Activated CD4-positive, CD25-positive, alpha-beta regulatory T cell (primary cell): ENCODE measurements around the gene EXTL1.
A peak's percentile ranks its signal among the peaks of the same experiment; 100 is the strongest.
"Not testable (repeated sequence)": the region's sequence is repeated elsewhere in the genome, so short reads cannot be mapped to it uniquely, and the experiment has no call there.

Experiments used
- DNase-seq, 4 experiments: peaks; one replicate each; lab custom pipeline; 2025; lab: John Stamatoyannopoulos, UW

Gene EXTL1

DNA sequence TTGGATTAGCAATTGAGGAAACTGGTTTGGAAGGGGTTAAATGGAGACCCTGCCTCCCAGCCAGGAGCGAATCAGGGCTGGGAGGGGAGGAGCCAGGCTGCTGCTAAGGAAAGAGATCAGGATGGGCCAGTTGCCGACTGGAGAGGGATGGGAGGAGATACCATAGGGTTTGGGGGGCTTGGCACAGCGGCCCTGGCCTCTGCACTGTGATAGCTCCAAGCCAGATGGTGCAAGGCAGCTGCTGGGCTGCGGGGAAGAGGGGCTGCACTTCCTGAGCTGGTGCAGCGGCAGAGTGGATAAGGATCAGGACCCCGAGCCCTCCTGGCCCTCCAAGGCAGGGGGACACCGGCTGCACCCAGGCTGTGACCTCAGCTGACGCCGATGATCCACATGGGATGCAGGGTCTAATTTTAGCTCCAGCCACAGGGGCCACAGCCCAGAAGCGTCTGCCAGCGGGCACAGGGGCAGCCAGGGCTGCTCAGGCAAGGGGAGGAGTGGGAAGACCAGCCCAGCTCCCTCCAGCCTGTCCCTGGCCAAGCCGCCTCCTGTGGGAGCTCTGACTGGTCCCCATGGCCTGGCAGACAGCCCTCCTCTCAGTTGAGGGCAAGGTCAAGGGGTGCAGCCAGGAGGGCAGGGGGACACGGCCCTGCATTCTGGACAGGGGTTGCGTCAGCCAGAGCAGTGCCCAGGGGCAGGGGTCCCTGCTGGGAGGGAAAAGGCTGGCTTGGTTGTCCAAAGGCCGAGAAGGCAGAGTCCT is at the start of gene EXTL1:
TSS of gene EXTL1 (plus strand) at position 129 of the 757 bp plus-strand sequence. CDS start 872 bp downstream, outside the sequence.
- no peak for DNase-seq

DNA sequence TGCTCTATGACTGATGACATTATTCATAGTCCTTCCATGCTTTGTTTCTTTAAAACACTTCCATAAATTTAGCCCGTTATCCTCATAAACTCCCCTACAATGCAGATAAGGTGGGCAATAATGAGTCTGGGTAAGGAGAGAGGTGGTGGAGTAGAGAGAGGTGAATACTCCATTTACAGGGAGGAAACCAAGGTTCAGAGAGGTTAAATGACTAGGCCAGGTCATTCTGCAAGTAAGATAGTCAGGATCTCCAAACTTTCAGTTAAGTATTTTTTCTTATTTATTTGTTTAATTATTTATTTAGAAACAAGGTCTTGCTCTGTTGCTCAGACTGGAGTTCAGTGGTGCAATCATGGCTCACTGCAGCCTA is 49.8 kb upstream of the EXTL1 start:
- no peak for DNase-seq

- no peak for DNase-seq
Measured at GRCh38 chr1:25973610-25974321, 47.8 kb upstream of the EXTL1 start.

GRCh38 chr1:25977801-25978200 is 43.8 kb upstream of the EXTL1 start:
- no peak for DNase-seq

- no peak for DNase-seq
Measured at GRCh38 chr1:25978403-25978802, 43.2 kb upstream of the EXTL1 start.

DNA sequence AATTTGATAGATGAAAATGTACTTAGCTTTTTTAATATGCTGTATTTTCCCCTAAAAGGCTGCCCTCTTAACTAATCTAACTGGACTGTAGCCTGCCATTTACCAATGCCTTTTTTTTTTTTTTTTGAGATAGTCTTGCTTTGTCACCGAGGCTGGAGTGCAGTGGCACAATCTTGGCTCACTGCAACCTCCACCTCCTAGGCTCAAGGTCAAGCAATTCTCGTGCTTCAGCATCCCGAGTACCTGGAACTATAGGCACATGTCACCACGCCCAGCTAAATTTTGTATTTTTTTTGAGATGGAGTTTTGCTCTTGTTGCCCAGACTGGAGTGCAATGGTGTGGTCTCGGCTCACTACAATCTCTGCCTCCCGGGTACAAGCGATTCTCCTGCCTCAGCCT is 42.4 kb upstream of the EXTL1 start:
- DNase-seq = no peak

- DNase-seq = no peak
Measured at GRCh38 chr1:25985171-25985570, 36.4 kb upstream of the EXTL1 start.

- no peak for DNase-seq
Measured at GRCh38 chr1:25985670-25986069, 35.9 kb upstream of the EXTL1 start.

DNA sequence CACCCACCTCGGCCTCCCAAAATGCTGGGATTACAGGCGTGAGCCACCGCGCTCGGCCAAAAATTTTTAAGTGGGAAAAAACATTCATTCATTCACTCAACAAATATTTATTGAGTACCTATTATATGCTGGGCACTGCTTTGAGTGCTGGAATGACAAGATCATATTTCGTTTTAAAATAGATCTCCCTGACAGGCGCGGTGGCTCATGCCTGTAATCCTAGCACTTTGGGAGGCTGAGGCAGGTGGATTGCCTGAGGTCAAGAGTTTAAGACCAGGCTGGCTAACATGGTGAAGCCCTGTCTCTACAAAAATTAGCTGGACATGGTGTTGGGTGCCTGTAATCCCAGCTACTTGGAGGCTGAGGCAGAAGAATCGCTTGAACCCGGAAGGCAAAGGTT is 34.8 kb upstream of the EXTL1 start:
- DNase-seq = not testable (repeated sequence)

DNA sequence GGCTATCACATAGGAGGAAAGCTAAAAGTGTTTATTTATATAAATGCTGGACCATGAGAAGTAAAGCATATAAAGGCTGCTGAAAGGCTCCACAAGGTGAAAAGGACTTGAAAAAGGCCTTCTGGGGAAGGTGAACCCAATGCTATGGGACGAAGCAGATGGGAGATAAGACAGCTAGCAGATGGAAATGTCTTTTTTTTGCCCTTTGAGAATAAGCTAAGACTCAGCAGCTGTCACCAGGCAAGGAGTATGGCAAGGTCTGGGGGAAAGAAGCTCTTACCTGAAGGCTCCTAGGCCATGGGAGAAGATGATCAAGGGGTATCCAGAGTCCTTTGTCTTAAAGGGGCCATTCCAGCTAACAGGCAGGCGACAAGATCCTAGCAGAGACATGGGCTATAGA is 33.6 kb upstream of the EXTL1 start:
- DNase-seq = no peak

- no peak for DNase-seq
Measured at GRCh38 chr1:25989440-25990234, 31.9 kb upstream of the EXTL1 start.

- DNase-seq = no peak
Measured at GRCh38 chr1:25990251-25990650, 31.3 kb upstream of the EXTL1 start.

DNA sequence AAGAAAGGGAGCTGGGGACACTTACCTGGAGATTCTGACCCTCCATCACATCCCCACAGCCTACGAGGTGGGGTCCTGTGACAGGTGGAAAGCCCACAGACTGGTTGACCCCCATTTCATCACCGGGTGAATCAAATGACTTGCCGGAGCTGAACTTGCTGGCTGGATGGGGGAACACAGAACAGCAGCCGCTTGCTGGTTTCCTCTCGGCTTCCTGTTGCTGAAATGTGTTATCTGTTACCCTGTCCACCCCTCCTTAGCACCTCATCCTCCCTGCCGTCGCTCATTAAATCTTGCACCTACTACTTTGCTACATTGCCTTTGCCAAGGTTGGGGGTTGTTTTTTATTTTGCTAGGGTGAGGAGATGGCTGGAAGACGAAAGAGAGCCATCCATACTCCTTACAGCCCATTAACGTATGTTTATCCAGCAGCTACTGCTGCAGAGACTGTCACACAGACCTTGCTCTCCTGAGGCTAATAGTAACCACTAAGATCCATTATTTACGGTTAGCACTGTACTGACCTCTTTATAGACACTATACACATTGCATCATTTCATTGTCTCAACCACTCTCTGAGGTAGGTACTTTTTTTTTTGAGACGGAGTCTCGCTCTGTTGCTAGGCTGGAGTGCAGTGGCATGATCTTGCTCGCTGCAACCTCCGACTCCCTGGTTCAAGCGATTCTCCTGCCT is 30.7 kb upstream of the EXTL1 start:
- DNase-seq = peak in 1 of 4 experiments; percentile 14

GRCh38 chr1:25991937-25992688 is 29.5 kb upstream of the EXTL1 start:
- no peak for DNase-seq

GRCh38 chr1:25992689-25993171 is 28.8 kb upstream of the EXTL1 start:
- no peak for DNase-seq

DNA sequence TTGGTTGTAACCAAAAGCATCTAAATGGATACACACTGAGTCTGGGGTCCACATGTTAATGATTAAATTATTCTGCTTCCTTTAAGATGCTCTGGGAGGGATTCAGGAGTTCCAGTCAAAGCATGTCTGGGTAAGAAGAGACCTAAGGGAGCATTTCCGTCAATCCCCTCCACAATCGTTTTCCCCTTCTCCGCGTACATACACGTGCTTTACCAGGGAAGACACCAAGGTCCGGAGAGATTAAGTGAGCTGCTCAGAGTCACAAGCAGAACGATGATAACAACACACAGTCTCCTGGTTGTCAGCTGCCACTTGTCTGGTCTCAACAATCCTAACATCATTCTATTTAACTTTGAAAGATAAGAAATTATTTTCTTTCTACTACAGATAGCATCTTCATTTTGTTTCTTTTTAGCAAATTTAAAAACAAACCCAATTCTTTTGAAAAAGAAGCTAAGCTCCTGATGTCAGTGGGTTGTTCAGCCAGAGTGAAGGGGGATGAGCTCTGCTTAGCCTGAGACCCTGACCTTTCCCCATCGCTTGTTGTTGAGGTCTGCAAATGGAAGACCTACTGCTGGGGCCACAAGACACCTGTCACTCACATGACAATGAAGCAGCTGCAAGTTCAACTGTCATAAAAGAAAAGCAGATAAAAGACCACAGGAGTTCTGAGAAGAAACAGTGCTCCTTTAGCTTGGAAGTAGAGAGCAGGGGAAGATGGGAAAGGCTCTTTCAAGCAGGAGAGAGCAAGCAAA is 28.2 kb upstream of the EXTL1 start:
- no peak for DNase-seq

DNA sequence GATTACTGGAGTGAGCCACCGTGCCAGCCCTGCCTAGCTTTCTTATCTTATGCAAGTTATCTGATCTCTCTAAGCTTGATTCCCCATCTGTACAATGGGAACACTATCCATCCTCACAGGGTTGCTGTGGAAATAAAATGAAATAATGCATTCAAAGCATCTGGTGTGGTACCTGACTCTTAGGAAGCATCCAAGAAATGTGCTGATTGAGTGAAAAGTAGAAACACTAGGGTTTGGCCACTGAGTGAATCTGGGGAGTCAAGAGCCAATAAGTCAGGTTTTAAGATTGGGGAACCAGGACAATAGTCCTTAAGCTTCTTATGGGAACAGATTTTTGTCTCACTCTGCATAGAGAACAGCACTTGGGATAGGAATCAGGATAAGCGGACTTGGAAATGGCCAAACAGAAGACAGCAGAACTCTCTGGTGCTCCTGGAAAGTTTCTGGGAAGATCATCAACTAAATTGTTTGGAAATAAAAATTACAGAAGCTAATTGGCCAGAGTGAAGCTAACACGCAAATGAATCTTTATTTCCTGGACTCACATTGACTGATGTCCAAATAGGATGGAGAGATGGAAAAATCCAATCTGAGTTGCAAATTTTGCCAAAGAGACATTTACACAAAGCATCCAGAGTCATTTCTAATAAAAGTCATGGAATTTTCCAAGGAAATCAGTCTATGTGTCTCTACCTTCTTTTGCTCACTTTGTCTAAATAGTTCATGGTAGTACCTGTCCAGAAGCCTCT is 27.0 kb upstream of the EXTL1 start:
- no peak for DNase-seq

DNA sequence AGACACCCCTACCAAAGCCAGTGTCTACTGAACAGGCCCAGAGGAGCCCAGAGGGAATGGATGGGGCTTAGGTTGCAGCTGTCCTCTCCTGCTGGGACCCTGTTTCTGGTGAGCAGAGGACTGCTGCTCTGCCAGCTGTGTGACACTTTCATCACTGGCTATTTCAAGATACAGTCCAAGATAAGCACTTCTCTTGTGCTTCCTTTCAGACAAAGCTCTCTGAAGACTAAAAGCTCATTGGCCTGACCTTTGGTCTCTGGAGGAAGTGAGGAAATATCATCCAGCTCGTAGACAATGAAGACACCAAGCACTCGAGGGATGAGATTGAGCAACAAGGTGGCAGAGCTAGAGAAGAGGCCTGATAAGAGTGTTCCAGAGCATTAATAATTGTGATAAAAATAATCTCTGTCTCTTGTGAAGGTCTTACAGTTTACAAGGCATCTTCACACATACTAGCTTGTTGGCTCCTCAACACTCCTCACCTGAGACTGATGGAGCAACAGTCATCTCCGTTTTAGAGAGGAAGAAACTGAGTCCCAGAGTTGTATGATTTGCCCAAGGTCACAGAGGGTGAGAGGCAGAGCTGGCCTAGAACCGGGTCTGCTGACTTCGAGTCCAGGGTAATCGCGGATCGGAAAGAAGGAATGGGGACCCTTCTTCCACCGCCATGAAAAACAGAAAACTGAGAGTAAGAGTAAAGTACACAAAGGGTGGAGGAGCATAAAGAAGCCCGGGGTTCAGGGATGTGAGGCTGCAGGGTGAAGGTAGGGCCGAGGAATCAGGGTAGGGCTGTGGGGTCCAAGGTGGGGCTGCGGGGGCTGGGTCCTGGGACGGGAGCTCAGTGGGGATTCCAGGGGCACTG is 24.4 kb upstream of the EXTL1 start:
- DNase-seq = no peak
